ENCODE data around the gene WASHC3.

WASHC3 gene

DNA sequence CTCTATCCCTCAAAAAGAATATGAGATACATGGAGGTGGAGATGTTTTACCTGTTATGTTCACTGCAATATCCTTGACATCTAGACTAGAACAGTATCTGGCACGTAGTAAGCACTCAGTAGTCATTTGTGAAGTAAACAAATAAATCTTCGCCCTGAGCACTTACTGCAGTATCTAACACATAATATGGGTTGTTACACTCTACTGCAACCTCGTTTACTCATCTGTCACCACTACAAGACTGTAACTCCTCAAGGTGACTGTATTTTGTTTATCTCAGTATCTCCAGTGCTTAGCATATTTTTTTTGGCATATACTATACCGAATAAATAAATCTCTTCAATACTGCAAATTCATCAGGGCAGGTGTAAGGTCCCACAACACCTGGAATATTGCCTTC, 66.1 kb downstream of the WASHC3 start:
- no peaks in the 10 kb centered on the region for H3K79me2 ChIP-seq (ENCODE audit: control insufficient read depth, low read length)
- no peak overlapping the region for H3K4me3 ChIP-seq (ENCODE audit: low read length)
- no peaks in the 10 kb centered on the region for H4K20me1 ChIP-seq (ENCODE audit: control insufficient read depth, insufficient read depth, low read depth, low read length)
- no peaks in the 10 kb centered on the region for H3K36me3 ChIP-seq (ENCODE audit: control insufficient read depth, low read length)
- H3K27me3 ChIP-seq (ENCODE audit: control insufficient read depth, low read length): no peaks in the 10 kb centered on the region
- no peaks in the 10 kb centered on the region for H3K9me3 ChIP-seq (ENCODE audit: control insufficient read depth, insufficient read depth, low read length)
- no peaks in the 10 kb centered on the region for H3F3A ChIP-seq (ENCODE audit: control insufficient read depth, insufficient read depth)
- H3K27ac ChIP-seq (ENCODE audit: low read depth, low read length): no peak overlapping the region
- no peak overlapping the region for H3K4me2 ChIP-seq (ENCODE audit: low read length)
- H3K9me2 ChIP-seq (replicated peaks; ENCODE audit: control insufficient read depth, low read length): no peaks in the 10 kb centered on the region
- H3K4me1 ChIP-seq (ENCODE audit: control insufficient read depth, low read length): no peaks in the 10 kb centered on the region
- TF ChIP-seq, protein P1, sequence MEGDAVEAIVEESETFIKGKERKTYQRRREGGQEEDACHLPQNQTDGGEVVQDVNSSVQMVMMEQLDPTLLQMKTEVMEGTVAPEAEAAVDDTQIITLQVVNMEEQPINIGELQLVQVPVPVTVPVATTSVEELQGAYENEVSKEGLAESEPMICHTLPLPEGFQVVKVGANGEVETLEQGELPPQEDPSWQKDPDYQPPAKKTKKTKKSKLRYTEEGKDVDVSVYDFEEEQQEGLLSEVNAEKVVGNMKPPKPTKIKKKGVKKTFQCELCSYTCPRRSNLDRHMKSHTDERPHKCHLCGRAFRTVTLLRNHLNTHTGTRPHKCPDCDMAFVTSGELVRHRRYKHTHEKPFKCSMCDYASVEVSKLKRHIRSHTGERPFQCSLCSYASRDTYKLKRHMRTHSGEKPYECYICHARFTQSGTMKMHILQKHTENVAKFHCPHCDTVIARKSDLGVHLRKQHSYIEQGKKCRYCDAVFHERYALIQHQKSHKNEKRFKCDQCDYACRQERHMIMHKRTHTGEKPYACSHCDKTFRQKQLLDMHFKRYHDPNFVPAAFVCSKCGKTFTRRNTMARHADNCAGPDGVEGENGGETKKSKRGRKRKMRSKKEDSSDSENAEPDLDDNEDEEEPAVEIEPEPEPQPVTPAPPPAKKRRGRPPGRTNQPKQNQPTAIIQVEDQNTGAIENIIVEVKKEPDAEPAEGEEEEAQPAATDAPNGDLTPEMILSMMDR (IDR thresholded peaks at IDR 0.05; ENCODE audit: low read depth, low read length, poor library complexity, severe bottlenecking): no peak
- no peak for TF ChIP-seq EZH2phosphoT487 (IDR thresholded peaks at IDR 0.05; ENCODE audit: borderline replicate concordance, low read length)

- no peaks in the 10 kb centered on the region for H3K36me3 ChIP-seq (ENCODE audit: control insufficient read depth, low read length)
- no peak overlapping the region for H3K27ac ChIP-seq (ENCODE audit: low read depth, low read length)
- no peak overlapping the region for H3K4me3 ChIP-seq (ENCODE audit: low read length)
- no peaks in the 10 kb centered on the region for H3K79me2 ChIP-seq (ENCODE audit: control insufficient read depth, low read length)
- H4K20me1 ChIP-seq (ENCODE audit: control insufficient read depth, insufficient read depth, low read depth, low read length): no peaks in the 10 kb centered on the region
- H3K9me2 ChIP-seq (replicated peaks; ENCODE audit: control insufficient read depth, low read length): no peaks in the 10 kb centered on the region
- H3K4me1 ChIP-seq (ENCODE audit: control insufficient read depth, low read length): no peaks in the 10 kb centered on the region
- H3F3A ChIP-seq (ENCODE audit: control insufficient read depth, insufficient read depth): no peaks in the 10 kb centered on the region
- H3K4me2 ChIP-seq (ENCODE audit: low read length): no peak overlapping the region
- TF ChIP-seq, protein P1 (IDR thresholded peaks at IDR 0.05; ENCODE audit: low read depth, low read length, poor library complexity, severe bottlenecking): no peak
- TF ChIP-seq EZH2phosphoT487 (IDR thresholded peaks at IDR 0.05; ENCODE audit: borderline replicate concordance, low read length): no peak
- no peaks in the 10 kb centered on the region; the same call in 1 of the 2 replicates for H3K27me3 ChIP-seq (ENCODE audit: control insufficient read depth, low read length)
- H3K9me3 ChIP-seq (ENCODE audit: control insufficient read depth, insufficient read depth, low read length): no peaks in the 10 kb centered on the region
These were observed 69.7 kb downstream of the WASHC3 start for GRCh38 chr12:101992091-101992490.

GRCh38 chr12:101982307-101982706, 79.5 kb downstream of the WASHC3 start:
- H3K27me3 ChIP-seq (ENCODE audit: control insufficient read depth, low read length): peaks cover 9% of the 10 kb centered on the region
- no peaks in the 10 kb centered on the region for H4K20me1 ChIP-seq (ENCODE audit: control insufficient read depth, insufficient read depth, low read depth, low read length)
- no peaks in the 10 kb centered on the region for H3K79me2 ChIP-seq (ENCODE audit: control insufficient read depth, low read length)
- TF ChIP-seq, protein P1 (IDR thresholded peaks at IDR 0.05; ENCODE audit: low read depth, low read length, poor library complexity, severe bottlenecking): no peak
- no peak for TF ChIP-seq EZH2phosphoT487 (IDR thresholded peaks at IDR 0.05; ENCODE audit: borderline replicate concordance, low read length)
- no peaks in the 10 kb centered on the region for H3K9me2 ChIP-seq (replicated peaks; ENCODE audit: control insufficient read depth, low read length)
- H3K36me3 ChIP-seq (ENCODE audit: control insufficient read depth, low read length): no peaks in the 10 kb centered on the region
- H3K4me2 ChIP-seq (ENCODE audit: low read length): no peak overlapping the region
- no peak overlapping the region for H3K4me3 ChIP-seq (ENCODE audit: low read length)
- H3K9me3 ChIP-seq (ENCODE audit: control insufficient read depth, insufficient read depth, low read length): no peaks in the 10 kb centered on the region
- no peaks in the 10 kb centered on the region for H3F3A ChIP-seq (ENCODE audit: control insufficient read depth, insufficient read depth)
- H3K4me1 ChIP-seq (ENCODE audit: control insufficient read depth, low read length): no peaks in the 10 kb centered on the region
- no peak overlapping the region for H3K27ac ChIP-seq (ENCODE audit: low read depth, low read length)

DNA sequence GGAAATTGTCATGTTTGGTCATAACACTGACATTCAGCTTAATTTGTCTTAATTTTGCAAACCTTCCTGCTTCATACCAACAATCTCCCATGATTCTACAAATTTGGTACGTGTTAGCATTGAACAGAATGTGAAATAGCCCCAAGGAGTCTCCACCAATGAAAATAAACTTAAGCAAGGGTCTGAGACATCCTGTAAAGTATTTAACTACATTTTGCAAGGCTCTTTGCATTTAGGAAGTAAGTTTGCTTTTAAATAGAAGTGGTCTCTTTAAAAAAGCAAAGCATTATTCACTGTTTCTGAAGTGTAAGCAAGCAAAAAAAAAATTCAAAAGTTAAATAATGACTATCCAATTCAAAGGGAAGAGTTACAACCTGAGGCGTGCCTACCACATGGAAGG, 79.9 kb downstream of the WASHC3 start:
- Histone ChIP-seq H3K9me3 (ENCODE audit: control insufficient read depth, insufficient read depth, low read length) (no peaks in the 10 kb centered on the region), H3K27ac (ENCODE audit: low read depth, low read length) (no peak overlapping the region), H3K27me3 (ENCODE audit: control insufficient read depth, low read length) (peaks cover 9% of the 10 kb centered on the region), H3K4me1 (ENCODE audit: control insufficient read depth, low read length) (no peaks in the 10 kb centered on the region), H3K79me2 (ENCODE audit: control insufficient read depth, low read length) (no peaks in the 10 kb centered on the region), H3K9me2 (replicated peaks; ENCODE audit: control insufficient read depth, low read length) (no peaks in the 10 kb centered on the region), H3F3A (ENCODE audit: control insufficient read depth, insufficient read depth) (no peaks in the 10 kb centered on the region), H3K4me2 (ENCODE audit: low read length) (no peak overlapping the region), H3K36me3 (ENCODE audit: control insufficient read depth, low read length) (no peaks in the 10 kb centered on the region), H4K20me1 (ENCODE audit: control insufficient read depth, insufficient read depth, low read depth, low read length) (no peaks in the 10 kb centered on the region), H3K4me3 (ENCODE audit: low read length) (no peak overlapping the region)
- TF ChIP-seq, protein P1 (IDR thresholded peaks at IDR 0.05; ENCODE audit: low read depth, low read length, poor library complexity, severe bottlenecking): no peak
- no peak for TF ChIP-seq EZH2phosphoT487 (IDR thresholded peaks at IDR 0.05; ENCODE audit: borderline replicate concordance, low read length)
